ENCODE data around the gene ZCRB1.

ZCRB1 gene

GRCh38 chr12:42309996-42310395 is 15.9 kb downstream of the ZCRB1 start:
- Histone ChIP-seq H3K36me3 (ENCODE audit: insufficient read depth, low read length) (peaks cover 15% of the 10 kb centered on the region), H3K4me2 (ENCODE audit: low read length) (no peak overlapping the region), H3F3A (ENCODE audit: insufficient read depth, low read length) (no peaks in the 10 kb centered on the region), H3K4me1 (ENCODE audit: insufficient read depth, low read length, severe bottlenecking) (no peaks in the 10 kb centered on the region), H3K27ac (ENCODE audit: low read depth, low read length, poor library complexity, severe bottlenecking) (no peak overlapping the region), H3K27me3 (ENCODE audit: insufficient read depth, low read length) (no peaks in the 10 kb centered on the region), H3K9ac (ENCODE audit: low read length) (no peak overlapping the region), H3K4me3 (ENCODE audit: low read depth, low read length, poor library complexity, severe bottlenecking) (no peak overlapping the region), H3K9me3 (ENCODE audit: low read length) (no peaks in the 10 kb centered on the region), H3K9me2 (ENCODE audit: low read depth, low read length) (no peaks in the 10 kb centered on the region), H3K79me2 (ENCODE audit: insufficient read depth, low read length) (no peaks in the 10 kb centered on the region), H4K20me1 (ENCODE audit: insufficient read depth, low read length) (no peaks in the 10 kb centered on the region), H2AFZ (ENCODE audit: low read length) (no peak overlapping the region)
- TF ChIP-seq CTCF (IDR thresholded peaks at IDR 0.05; ENCODE audit: low read length) (no peak), EZH2 (IDR thresholded peaks at IDR 0.05; ENCODE audit: borderline replicate concordance, low read length) (no peak)

- Histone ChIP-seq H3K9me3 (ENCODE audit: low read length) (no peaks in the 10 kb centered on the region), H3K4me2 (ENCODE audit: low read length) (no peak overlapping the region)
These were observed 17.5 kb downstream of the ZCRB1 start for GRCh38 chr12:42308390-42308789.

GRCh38 chr12:42306297-42306696 is 19.6 kb downstream of the ZCRB1 start:
- no peaks in the 10 kb centered on the region for H3K27me3 ChIP-seq (ENCODE audit: insufficient read depth, low read length)
- H3K27ac ChIP-seq (ENCODE audit: low read depth, low read length, poor library complexity, severe bottlenecking), result no peak overlapping the region
- H3K4me2 ChIP-seq (ENCODE audit: low read length), result no peak overlapping the region
- H3K9ac ChIP-seq (ENCODE audit: low read length), result no peak overlapping the region
- H3K9me3 ChIP-seq (ENCODE audit: low read length), result no peaks in the 10 kb centered on the region
- TF ChIP-seq EZH2 (IDR thresholded peaks at IDR 0.05; ENCODE audit: borderline replicate concordance, low read length), result no peak
- no peak for TF ChIP-seq CTCF (IDR thresholded peaks at IDR 0.05; ENCODE audit: low read length)
- no peaks in the 10 kb centered on the region for H3K4me1 ChIP-seq (ENCODE audit: insufficient read depth, low read length, severe bottlenecking)
- H3K4me3 ChIP-seq (ENCODE audit: low read depth, low read length, poor library complexity, severe bottlenecking), result no peak overlapping the region
- H3F3A ChIP-seq (ENCODE audit: insufficient read depth, low read length), result no peaks in the 10 kb centered on the region
- H3K9me2 ChIP-seq (ENCODE audit: low read depth, low read length), result no peaks in the 10 kb centered on the region
- H3K79me2 ChIP-seq (ENCODE audit: insufficient read depth, low read length), result no peaks in the 10 kb centered on the region
- H3K36me3 ChIP-seq (ENCODE audit: insufficient read depth, low read length), result no peaks in the 10 kb centered on the region
- H2AFZ ChIP-seq (ENCODE audit: low read length), result no peak overlapping the region
- no peaks in the 10 kb centered on the region for H4K20me1 ChIP-seq (ENCODE audit: insufficient read depth, low read length)

More at GRCh38 chr12:42308390-42308789, 17.5 kb downstream of the ZCRB1 start:
- Histone ChIP-seq H3F3A (ENCODE audit: insufficient read depth, low read length) (no peaks in the 10 kb centered on the region), H4K20me1 (ENCODE audit: insufficient read depth, low read length) (no peaks in the 10 kb centered on the region), H3K4me1 (ENCODE audit: insufficient read depth, low read length, severe bottlenecking) (no peaks in the 10 kb centered on the region), H3K36me3 (ENCODE audit: insufficient read depth, low read length) (peaks cover 4% of the 10 kb centered on the region), H3K9me2 (ENCODE audit: low read depth, low read length) (no peaks in the 10 kb centered on the region), H2AFZ (ENCODE audit: low read length) (no peak overlapping the region), H3K4me3 (ENCODE audit: low read depth, low read length, poor library complexity, severe bottlenecking) (no peak overlapping the region), H3K27me3 (ENCODE audit: insufficient read depth, low read length) (no peaks in the 10 kb centered on the region), H3K79me2 (ENCODE audit: insufficient read depth, low read length) (no peaks in the 10 kb centered on the region), H3K27ac (ENCODE audit: low read depth, low read length, poor library complexity, severe bottlenecking) (no peak overlapping the region), H3K9ac (ENCODE audit: low read length) (no peak overlapping the region)
- TF ChIP-seq EZH2 (IDR thresholded peaks at IDR 0.05; ENCODE audit: borderline replicate concordance, low read length), result no peak
- no peak for TF ChIP-seq CTCF (IDR thresholded peaks at IDR 0.05; ENCODE audit: low read length)
